Measurements from ENCODE around the gene LPCAT1.

The LPCAT1 gene

DNA sequence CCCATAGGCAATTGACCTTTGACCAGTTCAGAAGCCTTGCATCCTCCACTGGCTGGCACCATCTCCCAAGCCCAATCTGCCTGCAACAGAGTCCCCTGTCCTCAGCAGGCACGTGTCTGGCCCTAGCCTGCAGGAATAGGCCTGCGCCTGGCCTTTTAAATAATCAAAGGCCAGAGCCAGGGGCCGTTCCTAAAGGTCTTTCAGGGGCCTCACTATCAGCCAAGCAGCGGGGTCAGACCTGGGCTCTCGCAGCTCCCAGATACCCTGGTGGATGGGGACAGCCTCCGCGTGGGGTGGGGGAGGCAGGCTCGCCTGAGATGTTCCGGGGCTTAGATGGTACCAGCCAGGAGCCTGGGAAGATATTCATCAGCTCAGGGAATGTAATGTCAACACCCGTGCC lies 111.1 kb downstream of the LPCAT1 start:
- Mint-ChIP-seq H3K27me3 (peaks cover 18% of the 10 kb centered on the region), H3K36me3 (ENCODE audit: low read depth) (no peaks in the 10 kb centered on the region), H3K9me3 (no peaks in the 10 kb centered on the region), H3K27ac (no peak overlapping the region), H3K4me1 (peaks cover 1% of the 10 kb centered on the region), H3K4me3 (no peak overlapping the region)
- no peak for DNase-seq
- no peak for ATAC-seq

DNA sequence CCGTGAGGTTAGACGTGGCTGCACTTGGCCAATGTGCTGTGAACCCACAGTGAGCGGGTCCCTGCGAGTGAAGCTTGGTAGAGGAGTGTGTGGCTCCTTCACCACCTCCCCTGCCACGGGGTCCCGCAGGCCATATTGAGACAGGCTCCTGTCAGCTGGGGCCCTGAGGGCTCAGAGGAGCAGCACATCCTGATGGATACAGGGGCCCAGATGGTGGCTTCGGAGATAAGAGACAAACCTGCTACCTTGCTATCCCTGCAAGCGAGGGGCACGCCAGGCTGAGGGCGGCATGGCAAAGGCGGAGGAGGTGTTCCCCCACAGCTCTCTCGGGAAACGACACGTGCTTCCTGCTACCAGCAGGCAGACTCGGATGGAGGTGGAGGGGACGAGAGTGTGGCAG lies 111.6 kb downstream of the LPCAT1 start:
- no peak for DNase-seq
- Mint-ChIP-seq H3K27ac (no peak overlapping the region), H3K9me3 (no peaks in the 10 kb centered on the region), H3K4me3 (no peak overlapping the region), H3K4me1 (peaks cover 1% of the 10 kb centered on the region), H3K27me3 (peaks cover 18% of the 10 kb centered on the region), H3K36me3 (ENCODE audit: low read depth) (no peaks in the 10 kb centered on the region)
- ATAC-seq = no peak
